ENCODE results near the gene TPRA1.

Gene TPRA1

GRCh38 chr3:127535901-127536829, 54.4 kb downstream of the TPRA1 start:
- POLR2A ChIA-PET (ENCODE audit: low non-redundant PET): no interaction called here
- H3K27ac ChIP-seq: no peak overlapping the region
- no peak for DNase-seq (ENCODE audit: low spot score)
- CTCF ChIA-PET: interaction anchor here (0.6 kb wide), 2 partner anchors 868 to 1882 kb away, joined by 3 read pairs; no protein-coding TSS in a partner anchor
- no peak for TF ChIP-seq CTCF (conservative IDR thresholded peaks at IDR 0.05; ENCODE audit: low read depth)

GRCh38 chr3:127535106-127535785, 55.3 kb downstream of the TPRA1 start:
- TF ChIP-seq CTCF (conservative IDR thresholded peaks at IDR 0.05; ENCODE audit: low read depth): no peak
- ChIA-PET CTCF (interaction anchor here (0.6 kb wide), 2 partner anchors 9 to 1881 kb away, joined by 3 read pairs; no protein-coding TSS in a partner anchor), POLR2A (ENCODE audit: low non-redundant PET) (interaction anchor here (0.6 kb wide), 1 partner anchor 140 kb away, joined by 6 read pairs; no protein-coding TSS in a partner anchor)
- no peak for DNase-seq (ENCODE audit: low spot score)
- no peak overlapping the region for H3K27ac ChIP-seq

- CTCF ChIA-PET: no interaction called here
- no peak for DNase-seq (ENCODE audit: low spot score)
- no peak for TF ChIP-seq CTCF (conservative IDR thresholded peaks at IDR 0.05; ENCODE audit: low read depth)
- no peak overlapping the region for H3K27ac ChIP-seq
- POLR2A ChIA-PET (ENCODE audit: low non-redundant PET): no interaction called here
These were observed 56.0 kb downstream of the TPRA1 start for GRCh38 chr3:127534564-127534963.

GRCh38 chr3:127534161-127534451, 56.4 kb downstream of the TPRA1 start:
- POLR2A ChIA-PET (ENCODE audit: low non-redundant PET): no interaction called here
- no peak overlapping the region for H3K27ac ChIP-seq
- TF ChIP-seq CTCF (conservative IDR thresholded peaks at IDR 0.05; ENCODE audit: low read depth): no peak
- CTCF ChIA-PET: no interaction called here
- DNase-seq (ENCODE audit: low spot score): no peak

GRCh38 chr3:127532561-127533203, 57.9 kb downstream of the TPRA1 start:
- DNase-seq (ENCODE audit: low spot score): no peak
- CTCF ChIA-PET: interaction anchor here (0.6 to 2.0 kb wide), 2 partner anchors 12 to 127 kb away, joined by 5 to 10 read pairs; no protein-coding TSS in a partner anchor
- no peak overlapping the region for H3K27ac ChIP-seq

More at GRCh38 chr3:127532561-127533203, 57.9 kb downstream of the TPRA1 start:
- TF ChIP-seq CTCF (conservative IDR thresholded peaks at IDR 0.05; ENCODE audit: low read depth): no peak
- POLR2A ChIA-PET (ENCODE audit: low non-redundant PET): no interaction called here

Data from RWPE1 (cell line).